NCI-H226 (cell line): ENCODE data around the gene CNMD.

Experiments
- DNase-seq: peaks from one replicate; pipeline ENCODE4 v3.0.0-alpha.2; 2015

The CNMD gene

DNA sequence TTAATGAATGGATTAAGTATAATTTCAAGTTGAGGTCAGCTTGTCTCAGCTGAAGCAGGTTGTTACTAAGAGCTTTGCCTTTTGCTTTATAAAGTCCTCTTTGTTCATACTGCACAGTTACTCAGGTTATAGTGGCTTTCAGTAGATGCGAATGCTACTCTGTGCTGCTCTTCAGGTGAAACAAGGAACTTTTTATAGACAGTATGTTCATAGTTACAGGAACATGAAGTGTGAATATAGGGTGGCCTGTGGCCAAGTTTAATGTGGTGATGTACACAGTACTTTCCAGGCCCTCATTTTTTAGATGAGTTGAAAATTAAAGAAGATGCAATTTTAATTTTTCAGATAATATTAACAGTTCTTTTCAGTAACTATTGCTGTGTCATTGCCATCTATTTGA, 66.2 kb downstream of the CNMD start:
- no peak for DNase-seq

DNA sequence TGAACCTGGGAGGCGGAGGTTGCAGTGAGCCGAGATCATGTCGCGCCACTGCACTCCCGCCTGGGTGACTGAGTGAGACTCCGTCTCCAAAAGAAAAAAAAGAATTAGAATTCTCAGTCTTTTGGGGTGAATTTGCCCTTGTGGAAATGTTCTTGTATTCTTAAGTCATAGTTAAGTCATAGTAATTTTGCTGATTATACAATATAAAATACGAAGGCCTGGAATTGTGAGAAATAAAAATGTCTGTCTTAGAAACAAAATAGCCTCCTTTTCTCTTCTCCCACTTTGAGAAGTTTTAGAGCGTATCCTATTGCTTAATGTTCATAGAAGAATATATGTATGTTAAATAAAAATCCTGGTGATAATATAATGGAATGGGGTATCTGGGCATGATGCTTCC, 68.9 kb downstream of the CNMD start:
- no peak for DNase-seq

DNA sequence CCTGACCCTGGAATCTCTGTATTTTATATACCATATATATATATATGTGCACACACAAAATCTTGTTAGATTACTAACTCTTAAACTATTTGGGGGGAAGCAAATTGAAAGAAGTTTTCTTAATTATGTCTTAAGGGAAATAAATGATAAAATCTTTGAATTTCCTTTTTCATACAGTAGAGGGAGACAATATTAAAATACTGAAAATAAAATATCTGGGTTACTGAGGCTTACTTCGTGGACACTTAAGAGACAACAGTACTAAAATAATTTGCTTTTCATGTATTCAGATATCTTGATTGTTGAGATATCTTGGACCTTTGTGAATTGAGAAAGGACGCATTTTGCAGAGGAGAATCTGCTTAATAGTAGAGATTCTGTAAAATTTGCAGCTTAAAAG, 69.9 kb downstream of the CNMD start:
- DNase-seq, result no peak

DNA sequence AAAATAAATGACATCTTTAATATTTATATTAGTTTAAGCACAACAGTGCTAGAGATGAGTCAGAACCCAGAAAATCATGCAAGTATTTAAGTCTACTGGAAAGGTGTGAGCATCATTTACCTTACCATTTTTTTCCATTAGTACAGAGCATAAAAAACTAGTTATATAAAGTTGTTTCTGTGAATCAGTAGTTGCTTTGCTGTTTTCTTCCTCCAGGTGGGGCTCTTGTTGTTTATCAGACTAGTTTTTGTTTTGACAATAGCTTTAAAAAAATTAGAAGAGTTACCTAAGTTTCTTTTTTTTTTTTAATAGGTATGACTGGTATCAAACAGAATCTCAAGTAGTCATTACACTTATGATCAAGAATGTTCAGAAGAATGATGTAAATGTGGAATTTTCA, 74.3 kb downstream of the CNMD start:
- no peak for DNase-seq

DNA sequence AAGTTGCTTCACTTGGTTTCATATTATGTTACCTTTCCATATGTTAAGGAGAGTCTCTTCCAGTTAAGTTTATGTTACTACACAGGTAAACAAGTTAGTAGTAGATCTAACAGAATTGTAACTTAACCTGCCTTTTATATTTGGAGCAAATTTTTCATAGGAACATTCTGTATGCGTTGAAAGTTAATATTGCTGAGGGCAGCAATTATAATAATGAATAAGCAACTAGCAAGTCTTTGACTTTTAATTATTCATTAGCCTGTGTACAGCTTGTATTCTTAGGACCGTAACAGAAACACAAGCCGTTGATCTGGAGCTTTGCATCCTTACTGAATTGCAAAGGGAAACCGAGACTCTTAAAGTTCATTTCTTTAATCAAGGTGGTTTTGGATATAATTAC, 75.3 kb downstream of the CNMD start:
- DNase-seq, result no peak

DNA sequence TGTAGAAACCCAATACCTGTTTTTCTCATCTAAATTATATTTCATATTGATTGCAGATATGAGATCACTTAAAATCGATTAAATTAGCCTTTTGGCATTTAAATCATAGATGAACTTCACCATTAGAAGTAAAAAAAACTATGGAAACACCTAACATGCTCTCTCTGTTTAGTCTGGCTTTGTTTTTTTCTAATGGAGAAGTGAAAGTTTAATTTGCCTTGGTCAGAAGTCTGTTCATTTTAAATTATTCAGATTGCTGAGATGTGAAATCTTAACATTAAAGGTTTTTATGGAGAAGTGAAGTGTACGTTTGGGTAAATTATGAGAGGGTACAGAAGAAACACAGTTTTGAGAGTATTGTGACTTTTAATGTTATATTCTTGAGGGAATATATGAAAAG, 80.3 kb downstream of the CNMD start:
- no peak for DNase-seq
